Hematopoietic multipotent progenitor cell treated with erythropoietin and hydrocortisone succinate and interleukin-3 and kit ligand, for 6 days (in vitro differentiated cells): ENCODE results near the gene CRABP2.
A peak's percentile ranks its signal among the peaks of the same experiment; 100 is the strongest.

Experiments
- DNase-seq: peaks from one replicate; pipeline ENCODE4 v3.0.0-alpha.2; 2015

Gene CRABP2

GRCh38 chr1:156652131-156652991, 53.0 kb downstream of the CRABP2 start:
- DNase-seq, result peak; percentile 81
